HG03139 (cell line): ENCODE results near the gene AQP7.
"Not testable (repeated sequence)": the region's sequence is repeated elsewhere in the genome, so short reads cannot be mapped to it uniquely, and the experiment has no call there.

Experiments used
- ATAC-seq: cut with Tn5 transposase; IDR thresholded peaks from one replicate; pipeline ENCODE4 v1.9.1; 2021; ENCODE audit not compliant: unreplicated experiment

AQP7 gene

GRCh38 chr9:33434317-33435105, 32.1 kb upstream of the AQP7 start:
- ATAC-seq, result no peak

DNA sequence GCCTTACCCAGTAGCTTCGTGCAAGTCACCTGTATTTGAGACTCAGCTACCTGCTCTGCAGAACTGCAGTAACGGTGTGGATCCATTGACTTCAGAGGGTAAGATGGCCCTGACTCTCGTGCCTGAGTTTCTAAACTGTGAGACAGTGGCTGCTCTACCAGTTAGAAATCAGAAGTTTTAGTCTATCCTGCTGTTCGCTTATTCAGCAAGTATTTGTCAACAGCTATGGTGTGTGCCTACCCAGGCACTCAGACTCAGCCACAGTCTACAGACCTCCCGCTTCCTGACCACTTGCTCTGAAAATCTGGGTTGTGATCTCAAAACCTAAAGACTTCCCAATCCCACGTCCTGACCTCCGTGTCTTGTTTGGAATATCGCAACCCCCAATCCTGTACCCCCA, 31.5 kb upstream of the AQP7 start:
- no peak for ATAC-seq

- no peak for ATAC-seq
These were observed 29.1 kb upstream of the AQP7 start for GRCh38 chr9:33431420-33431819.

DNA sequence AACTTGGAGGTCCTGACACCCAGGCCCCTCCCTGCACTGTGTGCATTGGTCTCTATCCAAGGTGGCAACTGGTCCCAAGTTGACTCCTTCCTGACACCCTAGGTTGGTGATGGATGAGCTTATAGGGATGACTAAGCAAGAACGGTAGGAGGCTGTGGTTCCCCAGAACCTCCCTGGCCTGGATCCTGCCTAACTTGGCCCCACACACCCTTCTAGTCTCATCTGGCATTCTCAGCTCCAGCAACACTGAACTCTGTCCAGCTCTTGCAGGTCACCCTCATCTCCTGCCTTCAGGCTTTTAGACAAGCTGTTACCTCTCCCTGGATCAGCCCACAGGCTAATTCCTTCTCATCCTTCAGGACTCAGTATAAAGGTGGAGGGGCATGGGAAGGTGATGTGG, 28.6 kb upstream of the AQP7 start:
- no peak for ATAC-seq

GRCh38 chr9:33429256-33429985, 27.1 kb upstream of the AQP7 start:
- no peak for ATAC-seq

GRCh38 chr9:33426843-33427293, 24.5 kb upstream of the AQP7 start:
- no peak for ATAC-seq

- ATAC-seq, result no peak
These were observed 22.8 kb upstream of the AQP7 start for GRCh38 chr9:33425128-33425533.

GRCh38 chr9:33424492-33424891, 22.1 kb upstream of the AQP7 start:
- ATAC-seq, result not testable (repeated sequence)

- not testable (repeated sequence) for ATAC-seq
These were observed 21.7 kb upstream of the AQP7 start for GRCh38 chr9:33424043-33424442.

GRCh38 chr9:33419708-33420303, 17.4 kb upstream of the AQP7 start:
- no peak for ATAC-seq

- ATAC-seq, result no peak
These were observed 15.7 kb upstream of the AQP7 start for GRCh38 chr9:33418090-33418489.

DNA sequence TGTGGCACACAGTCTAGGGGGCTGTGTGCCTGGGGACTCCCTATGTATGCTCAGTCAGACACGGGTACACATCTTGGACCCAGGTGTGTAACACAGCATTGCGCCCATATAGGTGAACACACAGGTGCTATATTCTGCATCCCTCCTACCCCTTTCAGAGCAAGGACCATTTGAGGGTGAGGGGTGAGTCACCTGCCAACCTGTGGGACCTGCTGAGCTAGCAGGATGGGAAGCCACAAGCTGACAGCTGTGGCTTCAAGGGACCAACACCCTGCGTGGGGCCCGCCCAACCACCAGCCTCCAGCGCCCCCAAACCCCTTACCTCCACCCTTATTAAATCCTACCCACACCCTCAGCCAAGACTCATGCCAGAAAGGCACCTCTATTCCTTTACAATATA, 14.6 kb upstream of the AQP7 start:
- ATAC-seq, result no peak

- no peak for ATAC-seq
These were observed 13.2 kb upstream of the AQP7 start for GRCh38 chr9:33415501-33416038.

DNA sequence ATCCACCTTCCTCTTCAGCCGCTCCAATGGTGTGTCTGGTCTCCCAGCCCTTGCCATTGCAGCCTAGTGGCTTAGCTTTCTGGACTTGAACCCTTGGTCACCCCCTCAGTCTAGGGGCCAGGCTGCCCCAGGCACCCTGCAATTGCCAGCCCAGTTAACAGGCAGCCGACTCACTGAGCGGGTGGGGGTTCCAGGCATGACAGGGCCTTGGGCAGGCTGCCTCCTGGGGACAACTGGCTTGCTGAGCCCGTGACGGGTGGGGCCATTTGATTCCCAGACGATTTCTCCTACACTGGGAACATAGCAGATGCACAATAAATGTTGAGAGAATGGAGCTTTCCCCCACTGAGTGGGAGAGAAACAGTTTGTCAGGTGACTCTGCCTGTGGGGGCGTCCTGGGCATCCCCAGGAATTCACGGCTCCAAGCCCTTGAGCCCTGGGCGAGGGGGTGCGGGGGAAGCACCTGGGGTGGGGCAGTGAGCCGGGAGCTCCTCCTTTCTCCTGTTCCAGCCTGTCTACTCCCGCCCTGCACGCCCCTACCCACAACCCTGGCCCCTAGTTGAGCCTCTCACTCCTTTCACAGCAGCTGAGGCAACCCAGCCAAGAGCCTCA, 12.6 kb upstream of the AQP7 start:
- ATAC-seq, result no peak

GRCh38 chr9:33414268-33414667, 11.9 kb upstream of the AQP7 start:
- no peak for ATAC-seq

DNA sequence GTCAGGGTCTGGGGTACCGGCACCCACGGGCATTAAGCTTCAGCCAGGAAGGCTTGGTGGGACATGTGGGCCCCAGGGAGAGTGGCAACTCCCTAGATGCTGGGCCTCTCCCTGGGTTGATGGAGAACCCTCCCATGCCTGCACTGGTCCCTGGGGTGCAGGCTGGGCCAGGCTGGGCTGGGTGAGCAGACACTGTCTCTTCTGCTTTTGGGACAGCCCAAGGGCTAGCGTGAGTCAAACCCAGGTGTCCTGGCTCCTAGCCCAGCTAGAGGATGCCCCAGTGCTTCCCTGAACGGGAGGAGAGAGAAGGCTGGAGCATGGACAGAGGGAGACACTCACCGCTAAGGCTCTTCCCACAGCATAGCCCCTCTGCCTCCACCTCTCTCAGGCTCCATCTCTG, 5.7 kb upstream of the AQP7 start:
- no peak for ATAC-seq

GRCh38 chr9:33407061-33407460, 4.7 kb upstream of the AQP7 start:
- ATAC-seq, result no peak

- ATAC-seq, result no peak
These were observed 2.5 kb upstream of the AQP7 start for GRCh38 chr9:33404788-33405362.

GRCh38 chr9:33403941-33404787, 1.8 kb upstream of the AQP7 start:
- no peak for ATAC-seq

DNA sequence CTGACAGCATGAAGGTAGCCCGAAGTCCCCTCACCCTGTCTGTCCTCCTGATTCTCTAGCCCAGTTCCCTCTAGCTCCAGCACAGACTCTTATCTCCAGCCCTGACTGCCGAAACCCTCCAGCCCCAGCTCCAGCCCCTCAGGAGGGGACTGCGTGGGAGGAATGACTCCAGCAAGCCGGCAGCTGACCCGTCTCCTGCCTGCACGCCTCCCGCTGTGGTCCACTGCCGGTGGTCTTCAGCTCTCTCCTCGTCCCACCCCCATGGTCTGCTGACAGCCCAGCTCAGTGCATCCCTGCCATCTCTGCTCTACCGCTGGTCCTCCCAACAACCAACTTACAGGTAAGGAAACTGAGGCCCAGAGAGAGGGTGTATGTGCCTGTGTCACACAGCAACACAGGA, 559 bp downstream of the AQP7 start:
- ATAC-seq, result not testable (repeated sequence)
